ENCODE results near the gene ZC3H10. TPM values are rescaled to one million over a fixed set of nuclear protein-coding genes. Genes with fewer than 3 reads are reported as not detected.
"Not testable (repeated sequence)": the region's sequence is repeated elsewhere in the genome, so short reads cannot be mapped to it uniquely, and the experiment has no call there.

Gene ZC3H10
- total and polyA plus RNA-seq, 5 donors from 2014 or later = 1.7 to 11.0 (median 3.0) TPM

- peaks cover 25% of the 10 kb centered on the region for H3K36me3 ChIP-seq (ENCODE audit: control insufficient read depth, insufficient read depth, low read length)
- H3K4me1 Mint-ChIP-seq = peaks cover 9 to 41% (median 27%) of the 10 kb centered on the region in 4 donors
- peaks cover 35% of the 10 kb centered on the region for H3K36me3 Mint-ChIP-seq
- no peaks in the 10 kb centered on the region for H3K9me3 Mint-ChIP-seq
- H3K4me3 ChIP-seq (ENCODE audit: low read depth, low read length) = peak within 1 kb of the TSS; percentile 94
- H3K4me1 ChIP-seq (ENCODE audit: control insufficient read depth, insufficient read depth, low read length, poor library complexity, severe bottlenecking) = peaks cover 23% of the 10 kb centered on the region
- H3K27ac Mint-ChIP-seq = peak within 1 kb of the TSS; percentile 93 to 99 (median 98)
- peak within 1 kb of the TSS; percentile 91 to 99 (median 98) for H3K4me3 Mint-ChIP-seq
- no peaks in the 10 kb centered on the region for H3K27me3 ChIP-seq (ENCODE audit: control insufficient read depth, insufficient read depth, low read length)
- peak; percentile 40 to 45 for ATAC-seq (ENCODE audit: low read depth in 2 of 2)
- DNase-seq = peak; percentile 88 to 97 (median 96)
- H3K27ac ChIP-seq (ENCODE audit: insufficient read depth, low read length, poor library complexity, severe bottlenecking) = peak within 1 kb of the TSS; percentile 96
- peaks cover 4% of the 10 kb centered on the region for H3K27me3 Mint-ChIP-seq
- no peaks in the 10 kb centered on the region for H3K9me3 ChIP-seq (ENCODE audit: control insufficient read depth in 2 of 2, low read length in 2 of 2)
Observed at GRCh38 chr12:56116267-56117081, 1.6 kb upstream of the ZC3H10 start, which contains the start of gene RPL41. RPL41 (plus strand) TSS chr12:56116633.

- Histone ChIP-seq H3K4me1 (ENCODE audit: control insufficient read depth, insufficient read depth, low read length, poor library complexity, severe bottlenecking) (peaks cover 23% of the 10 kb centered on the region), H3K4me3 (ENCODE audit: low read depth, low read length) (peak overlapping the region; percentile 94), H3K36me3 (ENCODE audit: control insufficient read depth, insufficient read depth, low read length) (peaks cover 22% of the 10 kb centered on the region), H3K27ac (ENCODE audit: insufficient read depth, low read length, poor library complexity, severe bottlenecking) (peak overlapping the region; percentile 96)
- not testable (repeated sequence) for DNase-seq; H3K9me3 ChIP-seq (ENCODE audit: control insufficient read depth in 2 of 2, low read length in 2 of 2); ATAC-seq (ENCODE audit: low read depth in 2 of 2); H3K27me3 ChIP-seq (ENCODE audit: control insufficient read depth, insufficient read depth, low read length); H3K27me3 Mint-ChIP-seq; H3K9me3 Mint-ChIP-seq
- Mint-ChIP-seq H3K4me1 (peaks cover 9 to 41% (median 27%) of the 10 kb centered on the region in 4 donors), H3K4me3 (peak overlapping the region; percentile 91 to 99 (median 98)), H3K36me3 (peaks cover 31% of the 10 kb centered on the region), H3K27ac (peak overlapping the region; percentile 93 to 99 (median 98))
Observed at GRCh38 chr12:56117082-56117706, 872 bp upstream of the ZC3H10 start.

- Histone ChIP-seq H3K4me1 (ENCODE audit: control insufficient read depth, insufficient read depth, low read length, poor library complexity, severe bottlenecking) (peaks cover 23% of the 10 kb centered on the region), H3K27ac (ENCODE audit: insufficient read depth, low read length, poor library complexity, severe bottlenecking) (peak overlapping the region; percentile 96), H3K36me3 (ENCODE audit: control insufficient read depth, insufficient read depth, low read length) (peaks cover 10% of the 10 kb centered on the region), H3K4me3 (ENCODE audit: low read depth, low read length) (peak overlapping the region; percentile 86), H3K9me3 (ENCODE audit: control insufficient read depth in 2 of 2, low read length in 2 of 2) (no peaks in the 10 kb centered on the region), H3K27me3 (ENCODE audit: control insufficient read depth, insufficient read depth, low read length) (no peaks in the 10 kb centered on the region)
- Mint-ChIP-seq H3K27me3 (peaks cover 4% of the 10 kb centered on the region), H3K4me3 (peak overlapping the region; percentile 91 to 99 (median 96)), H3K36me3 (peaks cover 23% of the 10 kb centered on the region), H3K4me1 (peaks cover 9 to 43% (median 27%) of the 10 kb centered on the region in 4 donors), H3K27ac (peak overlapping the region; percentile 93 to 99 (median 98)), H3K9me3 (no peaks in the 10 kb centered on the region)
- DNase-seq (no peak), ATAC-seq (ENCODE audit: low read depth in 2 of 2) (no peak)
Observed at GRCh38 chr12:56118688-56119357, 757 bp downstream of the ZC3H10 start.

- H3K4me1 Mint-ChIP-seq = peaks cover 9 to 49% (median 29%) of the 10 kb centered on the region in 4 donors
- Histone ChIP-seq H3K27ac (ENCODE audit: insufficient read depth, low read length, poor library complexity, severe bottlenecking) (peak overlapping the region; percentile 96), H3K4me1 (ENCODE audit: control insufficient read depth, insufficient read depth, low read length, poor library complexity, severe bottlenecking) (peaks cover 23% of the 10 kb centered on the region), H3K27me3 (ENCODE audit: control insufficient read depth, insufficient read depth, low read length) (no peaks in the 10 kb centered on the region), H3K9me3 (ENCODE audit: control insufficient read depth in 2 of 2, low read length in 2 of 2) (no peaks in the 10 kb centered on the region), H3K4me3 (ENCODE audit: low read depth, low read length) (peak overlapping the region; percentile 86), H3K36me3 (ENCODE audit: control insufficient read depth, insufficient read depth, low read length) (peaks cover 9% of the 10 kb centered on the region)
- ATAC-seq (ENCODE audit: low read depth in 2 of 2) = no peak
- H3K27ac Mint-ChIP-seq = peak overlapping the region; percentile 93 to 99 (median 98)
- peak; percentile 47 to 79 (median 60) for DNase-seq
- H3K4me3 Mint-ChIP-seq = peak overlapping the region; percentile 91 to 99 (median 96)
- peaks cover 22% of the 10 kb centered on the region for H3K36me3 Mint-ChIP-seq
- H3K9me3 Mint-ChIP-seq = no peaks in the 10 kb centered on the region
- peaks cover 4% of the 10 kb centered on the region for H3K27me3 Mint-ChIP-seq
Observed at GRCh38 chr12:56119361-56119796, 1.3 kb downstream of the ZC3H10 start.

- no peak for ATAC-seq (ENCODE audit: low read depth in 2 of 2)
- Mint-ChIP-seq H3K4me3 (peak overlapping the region in 3 of 4 donors; percentile 19 to 57 (median 53)), H3K9me3 (no peaks in the 10 kb centered on the region), H3K27me3 (peaks cover 4% of the 10 kb centered on the region), H3K27ac (peak overlapping the region in 2 of 3 donors; percentile 36 to 73), H3K4me1 (peaks cover 9 to 53% (median 29%) of the 10 kb centered on the region in 4 donors), H3K36me3 (peaks cover 22% of the 10 kb centered on the region)
- H3K27me3 ChIP-seq (ENCODE audit: control insufficient read depth, insufficient read depth, low read length) = no peaks in the 10 kb centered on the region
- no peak for DNase-seq
- peaks cover 9% of the 10 kb centered on the region for H3K36me3 ChIP-seq (ENCODE audit: control insufficient read depth, insufficient read depth, low read length)
- no peaks in the 10 kb centered on the region for H3K9me3 ChIP-seq (ENCODE audit: control insufficient read depth in 2 of 2, low read length in 2 of 2)
- no peak overlapping the region for H3K4me3 ChIP-seq (ENCODE audit: low read depth, low read length)
- H3K27ac ChIP-seq (ENCODE audit: insufficient read depth, low read length, poor library complexity, severe bottlenecking) = no peak overlapping the region
- H3K4me1 ChIP-seq (ENCODE audit: control insufficient read depth, insufficient read depth, low read length, poor library complexity, severe bottlenecking) = peaks cover 25% of the 10 kb centered on the region
Observed at GRCh38 chr12:56120158-56120846, 2.2 kb downstream of the ZC3H10 start.

- peaks cover 22% of the 10 kb centered on the region for H3K36me3 Mint-ChIP-seq
- peaks cover 35% of the 10 kb centered on the region for H3K4me1 ChIP-seq (ENCODE audit: control insufficient read depth, insufficient read depth, low read length, poor library complexity, severe bottlenecking)
- H3K4me1 Mint-ChIP-seq = peaks cover 14 to 57% (median 32%) of the 10 kb centered on the region in 4 donors
- no peaks in the 10 kb centered on the region for H3K27me3 ChIP-seq (ENCODE audit: control insufficient read depth, insufficient read depth, low read length)
- no peaks in the 10 kb centered on the region for H3K9me3 ChIP-seq (ENCODE audit: control insufficient read depth in 2 of 2, low read length in 2 of 2)
- H3K27ac Mint-ChIP-seq = no peak overlapping the region
- H3K9me3 Mint-ChIP-seq = peaks cover 0 to 1% (median 0%) of the 10 kb centered on the region in 7 donors
- H3K27me3 Mint-ChIP-seq = peaks cover 4% of the 10 kb centered on the region
- peaks cover 9% of the 10 kb centered on the region for H3K36me3 ChIP-seq (ENCODE audit: control insufficient read depth, insufficient read depth, low read length)
- no peak overlapping the region for H3K4me3 Mint-ChIP-seq
- no peak overlapping the region for H3K27ac ChIP-seq (ENCODE audit: insufficient read depth, low read length, poor library complexity, severe bottlenecking)
- H3K4me3 ChIP-seq (ENCODE audit: low read depth, low read length) = no peak overlapping the region
- ATAC-seq (ENCODE audit: low read depth in 2 of 2) (no peak), DNase-seq (no peak)
Observed at GRCh38 chr12:56121204-56121870, 3.3 kb downstream of the ZC3H10 start.
